H1 (cell line): ENCODE measurements around the gene DSP. TPM values are rescaled to one million over a fixed set of nuclear protein-coding genes. Genes with fewer than 3 reads are reported as not detected.

ENCODE experiments used
- CREB1 ChIP-seq: IDR thresholded peaks from 2 replicates; pipeline ENCODE4 v1.6.1; 2012; ENCODE audit warnings: inconsistent platforms
- GABPA ChIP-seq: IDR thresholded peaks from 2 replicates; pipeline ENCODE4 v1.6.1; 2011; ENCODE audit warnings: mild to moderate bottlenecking, low read length, moderate library complexity, borderline replicate concordance; ENCODE audit not compliant: insufficient read depth
- SUZ12 ChIP-seq: fragments of 200-600 bp; sonication (generic); IDR thresholded peaks from 2 replicates; pipeline ENCODE4 v1.6.1; 2012; ENCODE audit warnings: mild to moderate bottlenecking, inconsistent platforms, low read length, moderate library complexity, mixed read lengths
- polyA plus RNA-seq, 7 experiments: library from polyadenylated mRNA; depleted of rRNA in 3 of 7; stranded (reverse) in 5 of 7; unstranded in 2 of 7; fragments of >200 nt in 5 of 7; fragments of 200-250 nt in 2 of 7; gene quantifications; 1 replicate in 5 of 7; 2 replicates in 1 of 7; 4 replicates in 1 of 7; pipeline versions ENCODE4 v1.2.1 to v1.2.3, GENCODE V29; 2011 to 2013; ENCODE audit warnings: missing spikeins in 2 of 7, mixed read lengths in 2 of 7
- total RNA-seq: library from RNA; stranded (reverse); fragmentation: NEBNext Ultra II Directional; extraction: Animal tissue kit (Norgen Biotek cat#: 25700); gene quantifications from 2 replicates; pipeline ENCODE4 v1.2.1, GENCODE V29; 2021
- TF ChIP-seq, protein P1 (sequence below): IDR thresholded peaks from 2 replicates; pipeline ENCODE4 v1.6.1; 2012; ENCODE audit warnings: inconsistent platforms

Gene DSP
- total and polyA plus RNA-seq, 2 of the 8 experiments (the other 6 are each of a cell fraction or from before 2014, with no cell fraction given) = 14.3 to 48.5 TPM

DNA sequence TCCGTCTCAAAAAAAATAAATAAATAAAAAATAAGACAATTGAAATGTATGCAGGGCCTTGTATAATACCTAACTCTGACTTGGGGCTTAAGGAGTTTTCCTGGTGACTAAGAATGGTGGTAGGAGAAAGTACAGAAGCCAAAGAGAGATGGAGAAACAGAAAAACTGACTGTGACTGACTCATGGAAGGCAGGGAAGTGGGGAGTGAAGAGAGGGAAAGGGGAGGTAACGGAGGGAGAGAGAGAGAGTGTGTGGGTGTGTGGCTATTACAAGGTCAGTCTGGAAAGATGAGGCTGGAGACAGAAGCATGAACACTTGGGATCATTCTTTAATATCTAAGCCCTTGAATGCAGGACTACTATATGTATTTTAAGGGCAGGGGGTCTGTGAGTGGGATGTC is 87.0 kb downstream of the DSP start (continued):
- TF ChIP-seq, protein P1, sequence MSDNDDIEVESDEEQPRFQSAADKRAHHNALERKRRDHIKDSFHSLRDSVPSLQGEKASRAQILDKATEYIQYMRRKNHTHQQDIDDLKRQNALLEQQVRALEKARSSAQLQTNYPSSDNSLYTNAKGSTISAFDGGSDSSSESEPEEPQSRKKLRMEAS = no peak
- TF ChIP-seq CREB1 (no peak), SUZ12 (no peak), GABPA (no peak)
